Measurements from ENCODE around the gene BBS4.
"Not testable (repeated sequence)": the region's sequence is repeated elsewhere in the genome, so short reads cannot be mapped to it uniquely, and the experiment has no call there.

Gene BBS4

GRCh38 chr15:72725446-72725845 lies 39.4 kb downstream of the BBS4 start:
- no peaks in the 10 kb centered on the region for H3K4me1 ChIP-seq (ENCODE audit: low read length)
- H3K9me3 ChIP-seq (ENCODE audit: insufficient read depth, low read length) = no peaks in the 10 kb centered on the region
- no peak overlapping the region for H3K27ac ChIP-seq (ENCODE audit: low read length)
- H3K4me3 ChIP-seq (ENCODE audit: low read length) = no peak overlapping the region
- no peak overlapping the region for H3K9ac ChIP-seq (ENCODE audit: low read length)
- H2AFZ ChIP-seq (ENCODE audit: low read depth, low read length) = no peak overlapping the region
- no peaks in the 10 kb centered on the region for H3K36me3 ChIP-seq (replicated peaks; ENCODE audit: low read depth, low read length)
- no peak overlapping the region for H3K4me2 ChIP-seq (ENCODE audit: low read length)
- no peaks in the 10 kb centered on the region for H3K79me2 ChIP-seq (ENCODE audit: low read length)
- no peak for TF ChIP-seq EZH2phosphoT487 (IDR thresholded peaks at IDR 0.05; ENCODE audit: low read depth)
- no peak for TF ChIP-seq CTCF (IDR thresholded peaks at IDR 0.05; ENCODE audit: low read depth, low read length)
- no peaks in the 10 kb centered on the region for H4K20me1 ChIP-seq (ENCODE audit: insufficient read depth, low read length)
- H3K27me3 ChIP-seq (ENCODE audit: low read depth, low read length) = no peaks in the 10 kb centered on the region

GRCh38 chr15:72725851-72726250 lies 39.8 kb downstream of the BBS4 start:
- H2AFZ ChIP-seq (ENCODE audit: low read depth, low read length); H3K9ac ChIP-seq (ENCODE audit: low read length); H3K9me3 ChIP-seq (ENCODE audit: insufficient read depth, low read length); H3K4me3 ChIP-seq (ENCODE audit: low read length); H4K20me1 ChIP-seq (ENCODE audit: insufficient read depth, low read length); H3K27me3 ChIP-seq (ENCODE audit: low read depth, low read length); H3K79me2 ChIP-seq (ENCODE audit: low read length); H3K27ac ChIP-seq (ENCODE audit: low read length); H3K4me1 ChIP-seq (ENCODE audit: low read length); H3K4me2 ChIP-seq (ENCODE audit: low read length); H3K36me3 ChIP-seq (replicated peaks; ENCODE audit: low read depth, low read length): not testable (repeated sequence)

GRCh38 chr15:72727154-72727553 lies 41.1 kb downstream of the BBS4 start:
- TF ChIP-seq CTCF (IDR thresholded peaks at IDR 0.05; ENCODE audit: low read depth, low read length) (no peak), EZH2phosphoT487 (IDR thresholded peaks at IDR 0.05; ENCODE audit: low read depth) (no peak)
- Histone ChIP-seq H3K79me2 (ENCODE audit: low read length) (no peaks in the 10 kb centered on the region), H3K9me3 (ENCODE audit: insufficient read depth, low read length) (no peaks in the 10 kb centered on the region), H3K36me3 (replicated peaks; ENCODE audit: low read depth, low read length) (no peaks in the 10 kb centered on the region), H4K20me1 (ENCODE audit: insufficient read depth, low read length) (no peaks in the 10 kb centered on the region), H3K9ac (ENCODE audit: low read length) (no peak overlapping the region), H3K4me2 (ENCODE audit: low read length) (no peak overlapping the region), H3K27me3 (ENCODE audit: low read depth, low read length) (no peaks in the 10 kb centered on the region), H2AFZ (ENCODE audit: low read depth, low read length) (no peak overlapping the region), H3K27ac (ENCODE audit: low read length) (no peak overlapping the region), H3K4me1 (ENCODE audit: low read length) (no peaks in the 10 kb centered on the region), H3K4me3 (ENCODE audit: low read length) (no peak overlapping the region)

GRCh38 chr15:72728249-72728648 lies 42.2 kb downstream of the BBS4 start:
- H4K20me1 ChIP-seq (ENCODE audit: insufficient read depth, low read length); H2AFZ ChIP-seq (ENCODE audit: low read depth, low read length); H3K27ac ChIP-seq (ENCODE audit: low read length); H3K27me3 ChIP-seq (ENCODE audit: low read depth, low read length); H3K79me2 ChIP-seq (ENCODE audit: low read length); H3K4me2 ChIP-seq (ENCODE audit: low read length); H3K4me1 ChIP-seq (ENCODE audit: low read length); H3K4me3 ChIP-seq (ENCODE audit: low read length); H3K9me3 ChIP-seq (ENCODE audit: insufficient read depth, low read length); H3K36me3 ChIP-seq (replicated peaks; ENCODE audit: low read depth, low read length); H3K9ac ChIP-seq (ENCODE audit: low read length): not testable (repeated sequence)

GRCh38 chr15:72728821-72729220 lies 42.8 kb downstream of the BBS4 start:
- no peaks in the 10 kb centered on the region for H3K79me2 ChIP-seq (ENCODE audit: low read length)
- H2AFZ ChIP-seq (ENCODE audit: low read depth, low read length) = no peak overlapping the region
- H4K20me1 ChIP-seq (ENCODE audit: insufficient read depth, low read length) = no peaks in the 10 kb centered on the region
- H3K36me3 ChIP-seq (replicated peaks; ENCODE audit: low read depth, low read length) = peaks cover under 1% of the 10 kb centered on the region
- H3K9ac ChIP-seq (ENCODE audit: low read length) = no peak overlapping the region
- H3K9me3 ChIP-seq (ENCODE audit: insufficient read depth, low read length) = no peaks in the 10 kb centered on the region
- no peaks in the 10 kb centered on the region for H3K27me3 ChIP-seq (ENCODE audit: low read depth, low read length)
- no peak overlapping the region for H3K4me3 ChIP-seq (ENCODE audit: low read length)
- H3K27ac ChIP-seq (ENCODE audit: low read length) = no peak overlapping the region
- TF ChIP-seq CTCF (IDR thresholded peaks at IDR 0.05; ENCODE audit: low read depth, low read length) (no peak), EZH2phosphoT487 (IDR thresholded peaks at IDR 0.05; ENCODE audit: low read depth) (no peak)
- no peaks in the 10 kb centered on the region for H3K4me1 ChIP-seq (ENCODE audit: low read length)
- H3K4me2 ChIP-seq (ENCODE audit: low read length) = no peak overlapping the region

Data from OCI-LY3 (cell line).